Measurements from ENCODE around the gene IFI44.

Gene IFI44, protein sequence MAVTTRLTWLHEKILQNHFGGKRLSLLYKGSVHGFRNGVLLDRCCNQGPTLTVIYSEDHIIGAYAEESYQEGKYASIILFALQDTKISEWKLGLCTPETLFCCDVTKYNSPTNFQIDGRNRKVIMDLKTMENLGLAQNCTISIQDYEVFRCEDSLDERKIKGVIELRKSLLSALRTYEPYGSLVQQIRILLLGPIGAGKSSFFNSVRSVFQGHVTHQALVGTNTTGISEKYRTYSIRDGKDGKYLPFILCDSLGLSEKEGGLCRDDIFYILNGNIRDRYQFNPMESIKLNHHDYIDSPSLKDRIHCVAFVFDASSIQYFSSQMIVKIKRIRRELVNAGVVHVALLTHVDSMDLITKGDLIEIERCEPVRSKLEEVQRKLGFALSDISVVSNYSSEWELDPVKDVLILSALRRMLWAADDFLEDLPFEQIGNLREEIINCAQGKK

DNA sequence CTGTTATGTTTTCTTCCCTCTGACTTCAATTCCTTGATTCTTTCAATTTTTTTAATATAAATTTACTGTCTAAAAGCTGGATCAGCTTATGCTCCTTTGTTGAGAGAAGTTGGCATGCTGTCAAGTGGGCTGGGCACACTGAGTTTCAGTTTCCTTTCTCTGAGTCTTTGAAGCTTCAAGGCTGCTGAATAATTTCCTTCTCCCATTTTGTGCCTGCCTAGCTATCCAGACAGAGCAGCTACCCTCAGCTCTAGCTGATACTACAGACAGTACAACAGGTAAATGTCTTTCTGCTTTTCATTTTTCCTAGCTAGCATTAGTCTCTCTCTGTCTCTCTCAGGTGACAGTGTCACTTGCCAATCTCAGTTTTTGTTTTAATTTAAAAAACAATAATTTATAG lies at the start of gene IFI44:
Gene IFI44, plus strand, starts transcription at position 204 of the 400 bp plus-strand sequence. CDS start 365 bp downstream, outside the sequence.
- peak within 1 kb of the TSS; percentile 48 for H3K4me3 ChIP-seq (ENCODE audit: low read depth, low read length)
- TF ChIP-seq, protein P1, sequence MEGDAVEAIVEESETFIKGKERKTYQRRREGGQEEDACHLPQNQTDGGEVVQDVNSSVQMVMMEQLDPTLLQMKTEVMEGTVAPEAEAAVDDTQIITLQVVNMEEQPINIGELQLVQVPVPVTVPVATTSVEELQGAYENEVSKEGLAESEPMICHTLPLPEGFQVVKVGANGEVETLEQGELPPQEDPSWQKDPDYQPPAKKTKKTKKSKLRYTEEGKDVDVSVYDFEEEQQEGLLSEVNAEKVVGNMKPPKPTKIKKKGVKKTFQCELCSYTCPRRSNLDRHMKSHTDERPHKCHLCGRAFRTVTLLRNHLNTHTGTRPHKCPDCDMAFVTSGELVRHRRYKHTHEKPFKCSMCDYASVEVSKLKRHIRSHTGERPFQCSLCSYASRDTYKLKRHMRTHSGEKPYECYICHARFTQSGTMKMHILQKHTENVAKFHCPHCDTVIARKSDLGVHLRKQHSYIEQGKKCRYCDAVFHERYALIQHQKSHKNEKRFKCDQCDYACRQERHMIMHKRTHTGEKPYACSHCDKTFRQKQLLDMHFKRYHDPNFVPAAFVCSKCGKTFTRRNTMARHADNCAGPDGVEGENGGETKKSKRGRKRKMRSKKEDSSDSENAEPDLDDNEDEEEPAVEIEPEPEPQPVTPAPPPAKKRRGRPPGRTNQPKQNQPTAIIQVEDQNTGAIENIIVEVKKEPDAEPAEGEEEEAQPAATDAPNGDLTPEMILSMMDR (IDR thresholded peaks at IDR 0.05; ENCODE audit: insufficient read depth, low read length, missing control alignments), result no peak
- CTCF ChIA-PET, result interaction anchor here (0.8 to 1.9 kb wide), 9 partner anchors 8 to 518 kb away, joined by 3 to 9 read pairs (median 4); no protein-coding TSS in a partner anchor
- DNase-seq (ENCODE audit: low read depth, low spot score), result peak; percentile 9
- POLR2A ChIA-PET, result no interaction called here

DNA sequence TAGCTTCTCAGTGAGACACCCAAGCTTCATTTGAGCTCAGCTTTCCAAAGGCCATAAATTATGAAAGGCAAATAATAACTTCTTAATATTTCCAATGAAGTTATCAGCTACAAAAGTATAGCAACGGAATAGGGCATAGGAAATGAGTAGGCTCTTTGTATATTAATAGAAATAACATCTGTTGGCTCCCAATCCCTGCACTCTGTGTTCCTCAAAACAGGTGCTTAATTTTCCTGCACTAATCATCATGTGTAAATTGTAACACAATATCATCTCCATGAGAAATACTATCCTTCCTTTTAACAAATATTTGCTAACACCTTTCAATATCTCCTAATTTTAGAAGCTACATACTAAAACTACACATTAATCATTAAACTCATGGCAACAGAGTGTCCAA lies 48.6 kb upstream of the IFI44 start:
- POLR2A ChIA-PET, result no interaction called here
- TF ChIP-seq, protein P1 (IDR thresholded peaks at IDR 0.05; ENCODE audit: insufficient read depth, low read length, missing control alignments), result no peak
- CTCF ChIA-PET, result interaction anchor here (1.2 to 5.5 kb wide), 6 partner anchors 8 to 474 kb away, joined by 3 to 46 read pairs (median 5); no protein-coding TSS in a partner anchor
- DNase-seq (ENCODE audit: low read depth, low spot score), result no peak
- H3K4me3 ChIP-seq (ENCODE audit: low read depth, low read length), result no peak overlapping the region

DNA sequence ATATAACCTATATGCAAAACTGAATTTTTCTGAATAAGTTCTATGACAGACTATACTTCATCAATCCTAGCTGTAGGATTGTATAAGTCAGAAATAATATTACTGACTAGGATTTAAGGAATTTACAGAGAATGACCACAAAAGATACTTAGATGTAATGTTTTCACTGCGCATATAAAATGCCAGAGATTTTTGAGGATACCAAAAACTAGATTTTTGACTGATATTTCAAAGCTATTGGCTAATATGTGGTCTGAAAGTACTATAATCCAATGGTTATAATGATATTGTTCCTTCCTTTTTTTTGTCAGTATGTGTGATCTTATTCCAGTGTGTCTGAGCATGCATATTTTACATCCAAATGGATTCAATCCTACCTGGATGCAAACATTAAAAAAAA lies 46.4 kb upstream of the IFI44 start:
- POLR2A ChIA-PET, result interaction anchor here (1.0 kb wide), 1 partner anchor 16 kb away, joined by 4 read pairs; no protein-coding TSS in a partner anchor
- H3K4me3 ChIP-seq (ENCODE audit: low read depth, low read length), result no peak overlapping the region
- TF ChIP-seq, protein P1 (IDR thresholded peaks at IDR 0.05; ENCODE audit: insufficient read depth, low read length, missing control alignments), result no peak
- CTCF ChIA-PET, result interaction anchor here (0.7 to 5.5 kb wide), 7 partner anchors 14 to 473 kb away, joined by 3 to 46 read pairs (median 4); no protein-coding TSS in a partner anchor
- DNase-seq (ENCODE audit: low read depth, low spot score), result no peak

DNA sequence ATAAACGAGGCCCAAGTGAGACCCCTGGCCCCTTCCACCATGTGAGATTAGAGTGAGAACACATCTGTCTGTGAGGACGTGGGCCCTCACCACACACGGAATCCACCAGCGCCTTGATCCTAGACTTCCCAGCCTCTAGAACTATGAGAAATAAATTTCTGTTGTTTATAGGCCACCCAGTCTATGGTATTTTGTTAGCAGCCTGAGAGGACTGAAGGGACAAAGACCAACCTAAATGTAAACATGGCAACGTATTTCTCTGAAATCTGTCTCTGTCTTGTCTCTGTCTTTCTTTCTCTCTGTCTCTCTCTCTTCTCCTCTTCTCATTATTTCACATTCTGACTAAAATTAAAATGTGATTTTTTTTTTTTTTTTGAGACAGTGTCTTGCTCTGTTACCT lies 45.0 kb upstream of the IFI44 start:
- DNase-seq (ENCODE audit: low read depth, low spot score), result no peak
- ChIA-PET CTCF (interaction anchor here (6.0 to 8.6 kb wide), 2 partner anchors 460 to 475 kb away, joined by 160 to 181 read pairs; no protein-coding TSS in a partner anchor), POLR2A (no interaction called here)
- no peak overlapping the region for H3K4me3 ChIP-seq (ENCODE audit: low read depth, low read length)
- TF ChIP-seq, protein P1 (IDR thresholded peaks at IDR 0.05; ENCODE audit: insufficient read depth, low read length, missing control alignments), result no peak

DNA sequence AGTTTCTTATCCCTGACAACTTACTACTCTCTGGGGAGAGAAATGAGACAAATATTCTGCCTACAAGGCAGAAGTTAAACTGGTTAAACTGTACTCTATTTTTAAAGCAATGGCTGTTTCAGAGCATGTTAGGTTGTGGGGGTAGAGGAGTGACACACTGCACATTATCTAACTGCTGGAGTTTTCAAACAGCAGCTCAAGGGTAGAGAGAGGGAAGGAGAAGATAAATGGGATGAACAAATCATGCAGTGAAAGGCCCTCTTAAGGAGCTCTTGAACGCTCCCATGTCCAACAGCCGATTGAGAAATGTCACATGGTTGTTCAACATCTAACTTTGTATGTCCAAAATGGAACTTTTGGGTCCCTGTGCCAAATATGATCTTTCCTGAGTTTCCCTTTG lies 43.4 kb upstream of the IFI44 start:
- CTCF ChIA-PET, result interaction anchor here (0.6 to 8.6 kb wide), 30 partner anchors 8 to 630 kb away, joined by 3 to 181 read pairs (median 4); partner anchors contain the start of gene FUBP1
- POLR2A ChIA-PET, result no interaction called here
- TF ChIP-seq, protein P1 (IDR thresholded peaks at IDR 0.05; ENCODE audit: insufficient read depth, low read length, missing control alignments), result no peak
- no peak for DNase-seq (ENCODE audit: low read depth, low spot score)
- H3K4me3 ChIP-seq (ENCODE audit: low read depth, low read length), result no peak overlapping the region

DNA sequence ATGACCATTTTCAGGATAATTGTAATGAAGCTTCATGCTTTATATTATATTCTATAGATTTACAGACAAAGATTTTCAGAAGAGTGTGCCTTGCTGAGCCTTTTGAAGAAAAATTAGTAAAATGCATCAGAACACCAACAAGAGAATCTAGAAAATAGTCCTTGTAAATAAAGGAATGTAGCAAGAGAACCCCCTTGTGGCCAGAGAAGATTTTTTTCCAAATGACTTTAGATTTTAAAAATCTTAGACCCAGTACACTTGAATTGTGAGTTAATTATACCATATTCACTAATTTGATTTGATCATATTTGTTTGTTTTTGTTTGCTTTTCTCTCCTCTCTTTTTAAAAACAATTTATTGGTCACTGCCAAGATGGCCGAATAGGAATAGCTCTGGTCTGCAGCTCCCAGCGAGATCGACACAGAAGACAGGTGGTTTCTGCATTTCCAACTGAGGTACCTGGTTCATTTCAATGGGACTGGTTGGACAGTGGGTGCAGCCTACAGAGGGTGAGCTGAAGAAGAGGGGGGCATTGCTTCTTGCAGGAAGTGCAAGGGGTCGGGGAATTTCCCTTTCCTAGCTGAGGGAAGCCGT lies 42.2 kb upstream of the IFI44 start:
- ChIA-PET CTCF (interaction anchor here (0.6 to 8.6 kb wide), 44 partner anchors 9 to 629 kb away, joined by 3 to 181 read pairs (median 4); partner anchors contain the start of genes FUBP1 and PTGFR), POLR2A (no interaction called here)
- TF ChIP-seq, protein P1 (IDR thresholded peaks at IDR 0.05; ENCODE audit: insufficient read depth, low read length, missing control alignments), result peak; percentile 23
- H3K4me3 ChIP-seq (ENCODE audit: low read depth, low read length), result no peak overlapping the region
- no peak for DNase-seq (ENCODE audit: low read depth, low spot score)
